ENCODE measurements around the gene PROCR. TPM values are rescaled to one million over a fixed set of nuclear protein-coding genes. Genes with fewer than 3 reads are reported as not detected.
"Not testable (repeated sequence)": the region's sequence is repeated elsewhere in the genome, so short reads cannot be mapped to it uniquely, and the experiment has no call there.

PROCR gene
- total RNA-seq, 6 experiments from 2014 or later = 21.0 to 29.6 (median 23.4) TPM

GRCh38 chr20:35190556-35190955, 18.7 kb downstream of the PROCR start:
- Mint-ChIP-seq H3K27me3 (ENCODE audit: insufficient read depth) (no peaks in the 10 kb centered on the region; the same call in none of the 2 replicates), H3K36me3 (ENCODE audit: low read depth) (peaks cover 12% of the 10 kb centered on the region), H3K9me3 (peaks cover 6% of the 10 kb centered on the region), H3K4me1 (ENCODE audit: low read depth) (peaks cover 13% of the 10 kb centered on the region), H3K27ac (no peak overlapping the region), H3K4me3 (no peak overlapping the region)
- TF ChIP-seq, protein P1, sequence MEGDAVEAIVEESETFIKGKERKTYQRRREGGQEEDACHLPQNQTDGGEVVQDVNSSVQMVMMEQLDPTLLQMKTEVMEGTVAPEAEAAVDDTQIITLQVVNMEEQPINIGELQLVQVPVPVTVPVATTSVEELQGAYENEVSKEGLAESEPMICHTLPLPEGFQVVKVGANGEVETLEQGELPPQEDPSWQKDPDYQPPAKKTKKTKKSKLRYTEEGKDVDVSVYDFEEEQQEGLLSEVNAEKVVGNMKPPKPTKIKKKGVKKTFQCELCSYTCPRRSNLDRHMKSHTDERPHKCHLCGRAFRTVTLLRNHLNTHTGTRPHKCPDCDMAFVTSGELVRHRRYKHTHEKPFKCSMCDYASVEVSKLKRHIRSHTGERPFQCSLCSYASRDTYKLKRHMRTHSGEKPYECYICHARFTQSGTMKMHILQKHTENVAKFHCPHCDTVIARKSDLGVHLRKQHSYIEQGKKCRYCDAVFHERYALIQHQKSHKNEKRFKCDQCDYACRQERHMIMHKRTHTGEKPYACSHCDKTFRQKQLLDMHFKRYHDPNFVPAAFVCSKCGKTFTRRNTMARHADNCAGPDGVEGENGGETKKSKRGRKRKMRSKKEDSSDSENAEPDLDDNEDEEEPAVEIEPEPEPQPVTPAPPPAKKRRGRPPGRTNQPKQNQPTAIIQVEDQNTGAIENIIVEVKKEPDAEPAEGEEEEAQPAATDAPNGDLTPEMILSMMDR (IDR thresholded peaks at IDR 0.05) = no peak
- no peak for DNase-seq

GRCh38 chr20:35191419-35192117, 19.7 kb downstream of the PROCR start:
- H3K4me1 Mint-ChIP-seq (ENCODE audit: low read depth) = peaks cover 13% of the 10 kb centered on the region

DNA sequence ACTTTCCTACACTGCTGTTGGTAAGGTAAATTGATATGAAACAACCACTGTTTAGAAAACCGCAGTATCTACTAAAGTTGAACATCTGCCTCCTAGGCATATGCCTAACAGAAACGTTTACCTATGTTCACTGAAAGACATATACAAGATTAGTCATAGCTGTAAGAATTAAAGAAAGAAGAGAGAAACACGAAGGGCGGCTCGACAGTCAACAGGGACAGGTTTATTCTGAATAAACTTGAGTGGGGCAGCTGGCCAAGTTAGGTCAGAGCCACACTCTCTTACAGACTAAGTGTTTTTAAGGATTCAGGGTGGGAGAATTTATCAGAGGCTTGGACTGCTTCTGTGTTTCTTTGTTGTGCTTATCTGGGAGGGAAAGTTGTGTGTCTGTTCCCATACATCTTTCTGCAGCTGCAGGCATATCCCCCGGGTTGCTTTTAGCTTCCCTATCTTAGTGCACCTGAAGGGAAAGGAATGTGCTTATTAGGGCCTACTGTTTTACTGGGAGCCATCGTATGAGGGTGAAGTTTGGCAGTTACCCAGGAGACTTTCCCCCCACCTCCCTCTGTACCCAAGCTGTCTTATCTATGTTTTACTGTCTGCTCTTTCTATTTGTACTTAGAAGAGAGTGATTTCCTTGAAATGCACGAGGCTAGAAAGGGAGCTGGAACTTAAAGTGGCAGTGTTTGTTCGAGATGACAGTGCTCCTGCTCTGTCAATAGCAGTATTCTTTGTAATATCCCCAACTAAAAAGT, 20.4 kb downstream of the PROCR start:
- TF ChIP-seq, protein P1 (IDR thresholded peaks at IDR 0.05) = no peak
- Mint-ChIP-seq H3K27me3 (ENCODE audit: insufficient read depth) (no peaks in the 10 kb centered on the region; the same call in none of the 2 replicates), H3K27ac (no peak overlapping the region), H3K4me3 (no peak overlapping the region), H3K4me1 (ENCODE audit: low read depth) (peaks cover 13% of the 10 kb centered on the region), H3K9me3 (peaks cover 22% of the 10 kb centered on the region), H3K36me3 (ENCODE audit: low read depth) (peaks cover 19% of the 10 kb centered on the region)
- no peak for DNase-seq

More at GRCh38 chr20:35191419-35192117, 19.7 kb downstream of the PROCR start:
- no peak for DNase-seq
- TF ChIP-seq, protein P1 (IDR thresholded peaks at IDR 0.05) = no peak
- Mint-ChIP-seq H3K27me3 (ENCODE audit: insufficient read depth) (no peaks in the 10 kb centered on the region; the same call in none of the 2 replicates), H3K36me3 (ENCODE audit: low read depth) (peaks cover 13% of the 10 kb centered on the region), H3K9me3 (peaks cover 15% of the 10 kb centered on the region), H3K4me3 (no peak overlapping the region), H3K27ac (no peak overlapping the region)

GRCh38 chr20:35193031-35193791, 21.3 kb downstream of the PROCR start:
- H3K4me3 Mint-ChIP-seq; H3K27ac Mint-ChIP-seq; DNase-seq; H3K4me1 Mint-ChIP-seq (ENCODE audit: low read depth); H3K27me3 Mint-ChIP-seq (ENCODE audit: insufficient read depth): not testable (repeated sequence)
- H3K9me3 Mint-ChIP-seq = peaks cover 31% of the 10 kb centered on the region
- H3K36me3 Mint-ChIP-seq (ENCODE audit: low read depth) = peaks cover 20% of the 10 kb centered on the region

DNA sequence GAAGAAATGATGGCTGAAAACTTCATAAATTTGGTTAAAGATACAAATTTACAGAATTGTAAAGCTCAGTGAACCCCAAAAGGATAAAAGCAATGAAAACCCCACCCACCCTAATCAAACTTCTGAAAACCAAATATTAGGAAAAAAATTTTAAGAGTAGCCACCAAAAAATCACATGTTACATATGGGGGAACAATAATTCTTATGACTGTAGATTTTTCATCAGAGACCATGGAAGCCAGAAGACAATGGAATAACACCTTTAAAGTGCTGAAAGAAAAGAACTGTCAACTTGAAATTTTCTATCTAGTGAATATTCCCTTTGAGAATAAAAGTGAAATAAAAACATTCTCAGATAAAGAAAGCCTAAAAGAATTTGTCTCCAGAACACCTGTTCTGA, 24.4 kb downstream of the PROCR start:
- no peak overlapping the region for H3K4me3 Mint-ChIP-seq
- TF ChIP-seq, protein P1 (IDR thresholded peaks at IDR 0.05) = no peak
- no peaks in the 10 kb centered on the region for H3K27me3 Mint-ChIP-seq (ENCODE audit: insufficient read depth)
- DNase-seq = no peak
- H3K36me3 Mint-ChIP-seq (ENCODE audit: low read depth) = peaks cover 28% of the 10 kb centered on the region
- H3K27ac Mint-ChIP-seq = no peak overlapping the region
- H3K9me3 Mint-ChIP-seq = peaks cover 46% of the 10 kb centered on the region
- H3K4me1 Mint-ChIP-seq (ENCODE audit: low read depth) = peaks cover 30% of the 10 kb centered on the region

Data from HFFc6 (cell line).